GM23248 (cell line): ENCODE measurements around the gene COP1. TPM values are rescaled to one million over a fixed set of nuclear protein-coding genes. Genes with fewer than 3 reads are reported as not detected.
"Not testable (repeated sequence)": the region's sequence is repeated elsewhere in the genome, so short reads cannot be mapped to it uniquely, and the experiment has no call there.

Experiments
- DNase-seq: peaks from one replicate; pipeline ENCODE4 v3.0.0-alpha.2; 2015
- H2AFZ ChIP-seq: fragments of 200-600 bp; sonication (generic); 2 replicates; pipeline ENCODE4 v1.6.1; 2016; ENCODE audit warnings: antibody characterized with exemption
- H3F3A ChIP-seq: fragments of 200-600 bp; sonication (generic); 2 replicates; pipeline ENCODE4 v1.6.1; 2016; ENCODE audit warnings: mild to moderate bottlenecking, antibody characterized with exemption, mixed run types; ENCODE audit not compliant: insufficient read depth
- H3K27ac ChIP-seq: fragments of 200-600 bp; sonication (generic); 2 replicates; pipeline ENCODE4 v1.5.1; 2016; ENCODE audit warnings: mild to moderate bottlenecking
- H3K27me3 ChIP-seq: fragments of 200-600 bp; sonication (generic); replicated peaks from 2 replicates; pipeline ENCODE4 v1.6.1; 2016; ENCODE audit warnings: mild to moderate bottlenecking; ENCODE audit not compliant: insufficient read depth
- H3K36me3 ChIP-seq: fragments of 200-600 bp; sonication (generic); 2 replicates; pipeline ENCODE4 v1.6.1; 2016; ENCODE audit warnings: low read depth, mild to moderate bottlenecking
- H3K4me1 ChIP-seq: fragments of 200-600 bp; sonication (generic); 2 replicates; pipeline ENCODE4 v1.6.1; 2016; ENCODE audit warnings: mild to moderate bottlenecking; ENCODE audit not compliant: insufficient read depth
- H3K4me2 ChIP-seq: fragments of 200-600 bp; sonication (generic); one replicate; pipeline ENCODE4 v1.6.1; 2016; ENCODE audit warnings: mild to moderate bottlenecking; ENCODE audit not compliant: unreplicated experiment
- H3K4me3 ChIP-seq: fragments of 200-600 bp; sonication (generic); 2 replicates; pipeline ENCODE4 v1.5.1; 2016; ENCODE audit warnings: mild to moderate bottlenecking
- H3K79me2 ChIP-seq: fragments of 200-600 bp; sonication (generic); 2 replicates; pipeline ENCODE4 v1.6.1; 2016; ENCODE audit warnings: mild to moderate bottlenecking; ENCODE audit not compliant: insufficient read depth
- H3K9ac ChIP-seq: fragments of 200-600 bp; sonication (generic); 2 replicates; pipeline ENCODE4 v1.6.1; 2016; ENCODE audit warnings: mild to moderate bottlenecking
- H3K9me2 ChIP-seq: fragments of 200-600 bp; sonication (generic); 2 replicates; pipeline ENCODE4 v1.6.1; 2016; ENCODE audit warnings: mixed run types, mild to moderate bottlenecking, moderate library complexity; ENCODE audit not compliant: insufficient read depth
- H3K9me3 ChIP-seq: fragments of 200-600 bp; sonication (generic); one replicate; pipeline ENCODE4 v1.6.1; 2017; ENCODE audit warnings: low read depth
- H4K20me1 ChIP-seq: fragments of 200-600 bp; sonication (generic); 2 replicates; pipeline ENCODE4 v1.6.0; 2016; ENCODE audit not compliant: insufficient read depth
- EZH2 ChIP-seq: fragments of 200-600 bp; sonication (generic); IDR thresholded peaks from 2 replicates; pipeline ENCODE4 v1.6.1; 2018; ENCODE audit warnings: antibody characterized with exemption, mild to moderate bottlenecking; ENCODE audit not compliant: insufficient read depth, poor library complexity, severe bottlenecking
- EZH2phosphoT487 ChIP-seq: fragments of 200-600 bp; sonication (generic); IDR thresholded peaks from 2 replicates; pipeline ENCODE4 v1.6.1; 2018; ENCODE audit warnings: antibody characterized with exemption, moderate library complexity, mild to moderate bottlenecking, low read depth; ENCODE audit not compliant: insufficient read depth
- WGBS, 2 experiments: methylation state at CpG; one replicate each; pipeline ENCODE4 v1.1.6; 2015 to 2017; ENCODE audit warnings: low lambda C conversion rate in 2 of 2, low coverage in 1 of 2; ENCODE audit errors: missing lambda C conversion rate in 2 of 2; 5-methylcytosine and 5-hydroxymethylcytosine counted together
- in situ Hi-C: fragments of 300-500 bp; cut with MboI; formaldehyde crosslinking; loops from 2 replicates; pipeline ENCODE4 v1.15.0; 2020
- polyA plus RNA-seq: library from polyadenylated mRNA; unstranded; fragments of >200 nt; fragmentation: Nextera tagmentation; extraction: Ambion mirVana; gene quantifications from 2 replicates; pipeline ENCODE4 v1.2.1, GENCODE V29; 2016
- total RNA-seq: library from RNA; depleted of rRNA; stranded (reverse); fragments of >200 nt; shearing (Covaris generic); gene quantifications from 2 replicates; pipeline ENCODE4 v1.2.3, GENCODE V29; 2014

The COP1 gene
- total and polyA plus RNA-seq, 2 experiments from 2014 or later: 42.4 to 55.1 TPM

GRCh38 chr1:175992825-175993224 is 214.3 kb downstream of the COP1 start:
- H3K27ac ChIP-seq, DNase-seq, H3K9me3 ChIP-seq, H3K36me3 ChIP-seq, H3K4me1 ChIP-seq, H3K9ac ChIP-seq, H3K79me2 ChIP-seq, H2AFZ ChIP-seq, in situ Hi-C loops, H3K27me3 ChIP-seq, H3F3A ChIP-seq, H4K20me1 ChIP-seq, H3K4me3 ChIP-seq, H3K9me2 ChIP-seq, H3K4me2 ChIP-seq: not testable (repeated sequence)
- WGBS, 2 experiments: 97 to 98% methylated on average over 8 of the region's 8 CpGs

GRCh38 chr1:175992202-175992601 is 214.9 kb downstream of the COP1 start:
- H3K9me3 ChIP-seq, H3K9ac ChIP-seq, H3K4me2 ChIP-seq, H3K9me2 ChIP-seq, H3K27me3 ChIP-seq, DNase-seq, in situ Hi-C loops, H4K20me1 ChIP-seq, H2AFZ ChIP-seq, H3K79me2 ChIP-seq, H3K4me1 ChIP-seq, H3K4me3 ChIP-seq, H3K36me3 ChIP-seq, H3F3A ChIP-seq, H3K27ac ChIP-seq: not testable (repeated sequence)
- 96% methylated on average over 13 to 14 of the region's 14 CpGs for WGBS, 2 experiments

- TF ChIP-seq EZH2phosphoT487 (no peak), EZH2 (no peak)
- H3K36me3 ChIP-seq: peaks cover 44% of the 10 kb centered on the region
- no peak overlapping the region for H3K4me3 ChIP-seq
Observed at GRCh38 chr1:175984813-175985212, 222.3 kb downstream of the COP1 start.

GRCh38 chr1:175984057-175984812 is 222.9 kb downstream of the COP1 start:
- H3K4me3 ChIP-seq: no peak overlapping the region
- H3K4me2 ChIP-seq: no peak overlapping the region
- H3K36me3 ChIP-seq: peaks cover 44% of the 10 kb centered on the region
- no peaks in the 10 kb centered on the region for H3K9me3 ChIP-seq
- H3K27ac ChIP-seq: no peak overlapping the region
- no peaks in the 10 kb centered on the region for H3F3A ChIP-seq
- H3K9me2 ChIP-seq: no peaks in the 10 kb centered on the region
- no peaks in the 10 kb centered on the region for H4K20me1 ChIP-seq
- peaks cover 3% of the 10 kb centered on the region for H3K4me1 ChIP-seq
- H3K9ac ChIP-seq: no peak overlapping the region
- H3K79me2 ChIP-seq: no peaks in the 10 kb centered on the region
- no peak for DNase-seq
- in situ Hi-C loops: no loop called here
- WGBS, 2 experiments: 98 to 99% methylated on average over 12 of the region's 12 CpGs
- TF ChIP-seq EZH2phosphoT487: no peak
- TF ChIP-seq EZH2: no peak
- no peaks in the 10 kb centered on the region for H3K27me3 ChIP-seq
- H2AFZ ChIP-seq: no peak overlapping the region

More at GRCh38 chr1:175984813-175985212, 222.3 kb downstream of the COP1 start:
- H3K27me3 ChIP-seq: no peaks in the 10 kb centered on the region
- no peak overlapping the region for H2AFZ ChIP-seq
- H3K79me2 ChIP-seq: no peaks in the 10 kb centered on the region
- no peaks in the 10 kb centered on the region for H3K9me2 ChIP-seq
- H3K4me2 ChIP-seq: no peak overlapping the region
- in situ Hi-C loops: no loop called here
- no peaks in the 10 kb centered on the region for H4K20me1 ChIP-seq
- 86 to 95% methylated on average over 1 of the region's 1 CpG for WGBS, 2 experiments
- no peaks in the 10 kb centered on the region for H3K4me1 ChIP-seq
- no peak for DNase-seq
- no peaks in the 10 kb centered on the region for H3K9me3 ChIP-seq
- H3K27ac ChIP-seq: no peak overlapping the region
- no peak overlapping the region for H3K9ac ChIP-seq
- H3F3A ChIP-seq: no peaks in the 10 kb centered on the region

- H3K9me2 ChIP-seq, in situ Hi-C loops, H3K4me3 ChIP-seq, H3F3A ChIP-seq, H3K27me3 ChIP-seq, H2AFZ ChIP-seq, H3K4me2 ChIP-seq, H3K79me2 ChIP-seq, H3K9ac ChIP-seq, H3K27ac ChIP-seq, H4K20me1 ChIP-seq, H3K9me3 ChIP-seq, DNase-seq: not testable (repeated sequence)
- Histone ChIP-seq H3K36me3 (peaks cover 40% of the 10 kb centered on the region), H3K4me1 (peaks cover 12% of the 10 kb centered on the region)
- 100% methylated on average over 2 of the region's 2 CpGs for WGBS, 2 experiments
Observed at GRCh38 chr1:175983363-175983762, 223.7 kb downstream of the COP1 start.
